OCI-LY1 (cell line): Measurements from ENCODE around the gene SLC2A4RG.

Experiments
- EZH2 ChIP-seq: fragments of 200-600 bp; sonication (generic), shearing (Covaris generic); IDR thresholded peaks from 2 replicates; pipeline ENCODE4 v1.8.0; 2017; ENCODE audit warnings: borderline replicate concordance, mixed run types, mild to moderate bottlenecking, antibody characterized with exemption, low read length, moderate library complexity, mixed read lengths
- TF ChIP-seq, protein P1 (sequence below): fragments of 200-600 bp; sonication (generic), shearing (Covaris generic); IDR thresholded peaks from 2 replicates; pipeline ENCODE4 v1.5.1; 2017; ENCODE audit warnings: mild to moderate bottlenecking, antibody characterized with exemption, low read length, moderate library complexity, mixed read lengths

DNA sequence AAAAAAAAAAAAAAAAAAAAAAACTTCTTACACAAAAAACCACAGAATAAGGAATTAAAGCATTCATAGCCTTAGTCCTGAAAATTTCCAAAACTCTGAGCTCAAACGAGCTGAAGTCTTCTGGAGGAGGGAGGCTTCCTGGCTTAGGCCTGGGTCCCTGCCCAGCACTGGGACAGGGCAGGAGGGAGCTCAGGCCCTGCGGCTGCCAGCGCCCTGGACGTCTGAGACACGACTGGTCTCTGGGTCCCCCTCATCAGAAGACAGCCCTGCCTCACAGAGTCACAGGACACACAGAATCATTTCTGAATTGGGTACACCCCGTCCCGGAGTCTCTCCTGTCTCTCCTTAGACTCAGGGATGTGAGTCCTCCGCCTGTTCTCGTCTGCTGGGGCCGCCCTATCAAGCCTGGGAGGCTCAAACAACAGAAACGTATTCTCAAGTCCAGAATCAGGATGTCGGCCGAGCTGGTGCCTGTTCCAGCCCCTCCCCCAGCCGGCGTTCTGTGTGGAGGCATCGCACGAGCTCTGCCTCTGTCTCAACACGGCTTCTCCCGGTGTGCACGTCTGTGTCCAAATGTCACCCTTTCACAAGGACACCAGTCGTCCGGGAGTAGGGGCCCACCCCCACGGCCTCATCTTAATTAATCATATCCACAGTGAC, 52.1 kb downstream of the SLC2A4RG start:
- TF ChIP-seq, protein P1, sequence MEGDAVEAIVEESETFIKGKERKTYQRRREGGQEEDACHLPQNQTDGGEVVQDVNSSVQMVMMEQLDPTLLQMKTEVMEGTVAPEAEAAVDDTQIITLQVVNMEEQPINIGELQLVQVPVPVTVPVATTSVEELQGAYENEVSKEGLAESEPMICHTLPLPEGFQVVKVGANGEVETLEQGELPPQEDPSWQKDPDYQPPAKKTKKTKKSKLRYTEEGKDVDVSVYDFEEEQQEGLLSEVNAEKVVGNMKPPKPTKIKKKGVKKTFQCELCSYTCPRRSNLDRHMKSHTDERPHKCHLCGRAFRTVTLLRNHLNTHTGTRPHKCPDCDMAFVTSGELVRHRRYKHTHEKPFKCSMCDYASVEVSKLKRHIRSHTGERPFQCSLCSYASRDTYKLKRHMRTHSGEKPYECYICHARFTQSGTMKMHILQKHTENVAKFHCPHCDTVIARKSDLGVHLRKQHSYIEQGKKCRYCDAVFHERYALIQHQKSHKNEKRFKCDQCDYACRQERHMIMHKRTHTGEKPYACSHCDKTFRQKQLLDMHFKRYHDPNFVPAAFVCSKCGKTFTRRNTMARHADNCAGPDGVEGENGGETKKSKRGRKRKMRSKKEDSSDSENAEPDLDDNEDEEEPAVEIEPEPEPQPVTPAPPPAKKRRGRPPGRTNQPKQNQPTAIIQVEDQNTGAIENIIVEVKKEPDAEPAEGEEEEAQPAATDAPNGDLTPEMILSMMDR, result no peak
- no peak for TF ChIP-seq EZH2
